ENCODE results near the gene IL36RN.

GRCh38 chr2:113111121-113111520 is 52.1 kb downstream of the IL36RN start:
- TF ChIP-seq CTCF (IDR thresholded peaks at IDR 0.05) (no peak), POLR2A (IDR thresholded peaks at IDR 0.05) (no peak)

Measured in right lobe of liver (tissue), 4 donors.